Measurements from ENCODE around the gene WARS2.

The WARS2 gene

DNA sequence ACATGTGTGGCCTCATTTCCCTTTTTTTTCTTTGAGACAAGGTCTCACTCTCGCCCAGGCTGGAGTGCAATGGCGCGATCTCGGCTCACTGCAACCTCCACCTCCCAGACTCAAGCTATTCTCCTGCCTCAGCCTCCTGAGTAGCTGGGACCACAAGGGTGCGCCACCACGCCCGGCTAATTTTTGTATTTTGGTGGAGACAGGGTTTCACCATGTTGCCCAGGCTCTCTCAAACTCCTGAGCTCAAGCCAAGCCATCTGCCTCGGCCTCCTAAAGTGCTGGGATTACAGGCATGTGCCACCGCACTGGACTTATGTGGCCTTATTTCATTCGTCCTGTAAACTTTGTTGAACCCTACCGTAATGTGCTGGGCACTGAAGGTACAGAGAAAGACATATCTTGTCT lies 569 bp upstream of the WARS2 start:
- TF ChIP-seq NFIC (IDR thresholded peaks at IDR 0.05) (no peak), RAD21 (IDR thresholded peaks at IDR 0.05; ENCODE audit: low read depth) (no peak), YY1 (IDR thresholded peaks at IDR 0.05; ENCODE audit: low read depth) (no peak), EP300 (IDR thresholded peaks at IDR 0.05; ENCODE audit: borderline replicate concordance) (no peak), ZBTB7A (IDR thresholded peaks at IDR 0.05; ENCODE audit: low read depth) (no peak), EGR1 (IDR thresholded peaks at IDR 0.05) (no peak), CEBPB (IDR thresholded peaks at IDR 0.05) (no peak), TEAD4 (IDR thresholded peaks at IDR 0.05) (no peak), TAF1 (IDR thresholded peaks at IDR 0.05; ENCODE audit: low read depth) (no peak), CREB1 (IDR thresholded peaks at IDR 0.05; ENCODE audit: low read depth) (no peak), FOXM1 (IDR thresholded peaks at IDR 0.05; ENCODE audit: borderline replicate concordance, low read depth) (no peak), TCF12 (IDR thresholded peaks at IDR 0.05; ENCODE audit: low read depth) (no peak)
- TF ChIP-seq, protein P1, sequence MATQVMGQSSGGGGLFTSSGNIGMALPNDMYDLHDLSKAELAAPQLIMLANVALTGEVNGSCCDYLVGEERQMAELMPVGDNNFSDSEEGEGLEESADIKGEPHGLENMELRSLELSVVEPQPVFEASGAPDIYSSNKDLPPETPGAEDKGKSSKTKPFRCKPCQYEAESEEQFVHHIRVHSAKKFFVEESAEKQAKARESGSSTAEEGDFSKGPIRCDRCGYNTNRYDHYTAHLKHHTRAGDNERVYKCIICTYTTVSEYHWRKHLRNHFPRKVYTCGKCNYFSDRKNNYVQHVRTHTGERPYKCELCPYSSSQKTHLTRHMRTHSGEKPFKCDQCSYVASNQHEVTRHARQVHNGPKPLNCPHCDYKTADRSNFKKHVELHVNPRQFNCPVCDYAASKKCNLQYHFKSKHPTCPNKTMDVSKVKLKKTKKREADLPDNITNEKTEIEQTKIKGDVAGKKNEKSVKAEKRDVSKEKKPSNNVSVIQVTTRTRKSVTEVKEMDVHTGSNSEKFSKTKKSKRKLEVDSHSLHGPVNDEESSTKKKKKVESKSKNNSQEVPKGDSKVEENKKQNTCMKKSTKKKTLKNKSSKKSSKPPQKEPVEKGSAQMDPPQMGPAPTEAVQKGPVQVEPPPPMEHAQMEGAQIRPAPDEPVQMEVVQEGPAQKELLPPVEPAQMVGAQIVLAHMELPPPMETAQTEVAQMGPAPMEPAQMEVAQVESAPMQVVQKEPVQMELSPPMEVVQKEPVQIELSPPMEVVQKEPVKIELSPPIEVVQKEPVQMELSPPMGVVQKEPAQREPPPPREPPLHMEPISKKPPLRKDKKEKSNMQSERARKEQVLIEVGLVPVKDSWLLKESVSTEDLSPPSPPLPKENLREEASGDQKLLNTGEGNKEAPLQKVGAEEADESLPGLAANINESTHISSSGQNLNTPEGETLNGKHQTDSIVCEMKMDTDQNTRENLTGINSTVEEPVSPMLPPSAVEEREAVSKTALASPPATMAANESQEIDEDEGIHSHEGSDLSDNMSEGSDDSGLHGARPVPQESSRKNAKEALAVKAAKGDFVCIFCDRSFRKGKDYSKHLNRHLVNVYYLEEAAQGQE (IDR thresholded peaks at IDR 0.05; ENCODE audit: low read depth): no peak
- TF ChIP-seq, protein P2, sequence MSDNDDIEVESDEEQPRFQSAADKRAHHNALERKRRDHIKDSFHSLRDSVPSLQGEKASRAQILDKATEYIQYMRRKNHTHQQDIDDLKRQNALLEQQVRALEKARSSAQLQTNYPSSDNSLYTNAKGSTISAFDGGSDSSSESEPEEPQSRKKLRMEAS (IDR thresholded peaks at IDR 0.05): no peak

DNA sequence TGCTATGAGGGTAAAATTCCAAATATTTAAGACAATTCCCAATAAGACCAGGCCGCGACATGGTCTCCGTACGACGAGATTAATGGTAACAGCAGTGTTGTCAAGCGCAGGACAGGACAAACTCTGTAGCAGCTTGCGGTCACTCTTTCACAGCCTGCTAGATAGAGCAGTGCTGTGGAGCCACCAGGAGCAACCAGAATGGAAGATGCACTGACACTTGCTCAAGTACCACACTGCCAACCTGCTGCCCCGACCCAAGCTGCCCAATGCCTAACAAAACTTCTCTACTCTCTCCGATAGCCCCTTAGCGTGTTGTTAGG lies 636 bp downstream of the WARS2 start:
- TF ChIP-seq ZBTB7A (IDR thresholded peaks at IDR 0.05; ENCODE audit: low read depth) (no peak), NFIC (IDR thresholded peaks at IDR 0.05) (no peak), TEAD4 (IDR thresholded peaks at IDR 0.05) (no peak)
- TF ChIP-seq, protein P3, sequence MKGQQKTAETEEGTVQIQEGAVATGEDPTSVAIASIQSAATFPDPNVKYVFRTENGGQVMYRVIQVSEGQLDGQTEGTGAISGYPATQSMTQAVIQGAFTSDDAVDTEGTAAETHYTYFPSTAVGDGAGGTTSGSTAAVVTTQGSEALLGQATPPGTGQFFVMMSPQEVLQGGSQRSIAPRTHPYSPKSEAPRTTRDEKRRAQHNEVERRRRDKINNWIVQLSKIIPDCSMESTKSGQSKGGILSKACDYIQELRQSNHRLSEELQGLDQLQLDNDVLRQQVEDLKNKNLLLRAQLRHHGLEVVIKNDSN (IDR thresholded peaks at IDR 0.05): no peak

DNA sequence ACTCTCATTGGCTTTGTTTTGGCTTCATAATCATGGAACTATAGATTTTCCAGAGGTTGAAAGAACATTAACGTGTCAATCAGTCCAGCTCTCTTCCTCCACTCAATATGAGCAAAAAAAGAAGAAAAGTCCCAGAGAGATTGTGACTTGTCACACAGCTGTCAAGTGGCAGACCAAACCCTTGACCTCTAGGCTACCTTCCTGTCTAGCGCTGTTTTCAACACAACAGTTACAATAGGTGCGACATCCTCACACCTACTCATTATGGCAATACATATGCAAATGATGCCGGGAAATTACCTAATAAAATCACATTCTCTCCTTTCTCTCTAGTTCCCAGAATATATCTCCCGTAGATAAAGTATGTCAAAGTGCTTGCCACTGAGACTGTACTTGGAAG lies 1.1 kb downstream of the WARS2 start:
- no peak for TF ChIP-seq EGR1 (IDR thresholded peaks at IDR 0.05)
- TF ChIP-seq, protein P1 (IDR thresholded peaks at IDR 0.05; ENCODE audit: low read depth): no peak
- no peak for TF ChIP-seq RAD21 (IDR thresholded peaks at IDR 0.05; ENCODE audit: low read depth)
- no peak for TF ChIP-seq TEAD4 (IDR thresholded peaks at IDR 0.05)
- no peak for TF ChIP-seq ZBTB7A (IDR thresholded peaks at IDR 0.05; ENCODE audit: low read depth)
- no peak for TF ChIP-seq YY1 (IDR thresholded peaks at IDR 0.05; ENCODE audit: low read depth)

DNA sequence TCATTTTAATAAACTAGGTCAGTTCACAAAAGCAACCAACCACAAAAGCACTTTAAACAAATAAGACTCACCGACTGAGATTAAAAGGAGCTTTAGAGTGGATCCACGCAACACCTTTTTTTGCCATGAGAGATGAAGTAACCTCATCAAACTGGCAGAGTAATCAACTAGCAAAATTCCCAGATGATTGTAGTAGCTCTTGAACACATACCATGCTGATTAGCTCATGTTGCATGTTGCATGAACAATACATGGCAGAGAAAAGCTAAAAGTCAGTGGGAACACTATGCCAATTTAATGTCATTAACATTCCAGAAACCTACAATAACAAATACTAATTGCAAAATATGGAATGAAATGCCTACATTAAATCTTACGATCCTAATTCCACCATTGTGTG lies 4.1 kb downstream of the WARS2 start:
- TF ChIP-seq TEAD4 (IDR thresholded peaks at IDR 0.05) (peak; percentile 62), TCF12 (IDR thresholded peaks at IDR 0.05; ENCODE audit: low read depth) (no peak)

DNA sequence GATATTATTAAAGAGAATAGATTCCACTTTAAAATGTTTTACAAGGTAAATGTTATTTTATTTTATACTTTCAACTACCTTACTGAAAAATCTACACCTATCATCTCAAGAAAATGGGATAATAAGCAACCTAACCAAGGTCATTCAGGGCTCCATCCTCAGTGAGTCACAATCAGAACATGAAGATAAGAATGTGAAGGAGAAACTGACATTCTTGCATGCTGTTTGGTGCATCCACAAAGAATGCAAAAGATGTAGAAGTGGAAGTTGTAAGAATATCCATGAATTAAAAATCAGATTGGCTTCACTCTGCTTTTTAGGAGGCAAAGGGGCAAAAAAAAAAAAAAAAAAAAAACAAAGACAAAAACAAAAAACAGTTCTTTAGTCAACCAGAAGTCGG lies 6.5 kb downstream of the WARS2 start:
- TF ChIP-seq EGR1 (IDR thresholded peaks at IDR 0.05) (no peak), CEBPB (IDR thresholded peaks at IDR 0.05) (no peak), TCF12 (IDR thresholded peaks at IDR 0.05; ENCODE audit: low read depth) (no peak), CREB1 (IDR thresholded peaks at IDR 0.05; ENCODE audit: low read depth) (no peak), FOXM1 (IDR thresholded peaks at IDR 0.05; ENCODE audit: borderline replicate concordance, low read depth) (no peak), TEAD4 (IDR thresholded peaks at IDR 0.05) (no peak), TAF1 (IDR thresholded peaks at IDR 0.05; ENCODE audit: low read depth) (no peak)
- TF ChIP-seq, protein P2 (IDR thresholded peaks at IDR 0.05): no peak

DNA sequence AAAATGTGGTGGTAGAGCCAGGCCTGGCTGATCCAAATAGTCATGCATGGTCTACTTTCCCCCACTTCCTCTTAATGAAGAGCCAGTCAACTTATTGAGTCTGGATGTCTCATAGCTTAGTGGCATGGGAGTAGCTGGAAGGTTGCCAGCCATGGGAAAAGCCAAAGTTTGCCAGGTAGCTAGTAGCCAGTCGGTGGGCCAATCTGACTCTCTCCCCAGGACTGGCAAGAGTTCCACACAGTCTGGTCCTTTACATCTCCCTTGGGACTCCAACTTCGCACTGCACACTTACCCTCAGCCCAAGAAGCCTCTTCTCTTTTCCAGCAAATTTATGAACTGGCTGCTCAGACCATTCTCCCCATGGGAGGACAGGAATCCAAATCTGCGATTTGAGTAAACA lies 8.3 kb downstream of the WARS2 start:
- no peak for TF ChIP-seq TAF1 (IDR thresholded peaks at IDR 0.05; ENCODE audit: low read depth)
- TF ChIP-seq EP300 (IDR thresholded peaks at IDR 0.05; ENCODE audit: borderline replicate concordance): no peak
- no peak for TF ChIP-seq CREB1 (IDR thresholded peaks at IDR 0.05; ENCODE audit: low read depth)
- TF ChIP-seq CEBPB (IDR thresholded peaks at IDR 0.05): no peak
- TF ChIP-seq FOXM1 (IDR thresholded peaks at IDR 0.05; ENCODE audit: borderline replicate concordance, low read depth): no peak
- TF ChIP-seq TCF12 (IDR thresholded peaks at IDR 0.05; ENCODE audit: low read depth): no peak
- TF ChIP-seq, protein P1 (IDR thresholded peaks at IDR 0.05; ENCODE audit: low read depth): no peak
- no peak for TF ChIP-seq YY1 (IDR thresholded peaks at IDR 0.05; ENCODE audit: low read depth)
- TF ChIP-seq, protein P2 (IDR thresholded peaks at IDR 0.05): no peak
- no peak for TF ChIP-seq EGR1 (IDR thresholded peaks at IDR 0.05)
